ENCODE measurements around the gene PCDHGB5. TPM values are rescaled to one million over a fixed set of nuclear protein-coding genes. Genes with fewer than 3 reads are reported as not detected.
"Not testable (repeated sequence)": the region's sequence is repeated elsewhere in the genome, so short reads cannot be mapped to it uniquely, and the experiment has no call there.

PCDHGB5 gene
- total RNA-seq, 1 donor from 2014 or later = 4.0 TPM

GRCh38 chr5:141392429-141393198, 5.1 kb upstream of the PCDHGB5 start, which contains the start of gene PCDHGA8:
Gene PCDHGA8, plus strand, starts transcription at chr5:141392633. Its CDS starts 181 bp downstream, at chr5:141392814.
- H3K27ac Mint-ChIP-seq = peak within 1 kb of the TSS; percentile 33
- H3K4me3 Mint-ChIP-seq (ENCODE audit: low read depth) = no peak within 1 kb of the TSS
- TF ChIP-seq CTCF (IDR thresholded peaks at IDR 0.05; ENCODE audit: unreplicated experiment) = no peak
- H3K9me3 Mint-ChIP-seq (ENCODE audit: low read depth) = peaks cover 52% of the 10 kb centered on the region
- DNase-seq (ENCODE audit: low spot score, unreplicated experiment) = no peak
- H3K4me1 Mint-ChIP-seq (ENCODE audit: low read depth) = no peaks in the 10 kb centered on the region
- no peaks in the 10 kb centered on the region for H3K27me3 Mint-ChIP-seq
- H3K36me3 Mint-ChIP-seq (ENCODE audit: insufficient read depth) = peaks cover 51% of the 10 kb centered on the region

DNA sequence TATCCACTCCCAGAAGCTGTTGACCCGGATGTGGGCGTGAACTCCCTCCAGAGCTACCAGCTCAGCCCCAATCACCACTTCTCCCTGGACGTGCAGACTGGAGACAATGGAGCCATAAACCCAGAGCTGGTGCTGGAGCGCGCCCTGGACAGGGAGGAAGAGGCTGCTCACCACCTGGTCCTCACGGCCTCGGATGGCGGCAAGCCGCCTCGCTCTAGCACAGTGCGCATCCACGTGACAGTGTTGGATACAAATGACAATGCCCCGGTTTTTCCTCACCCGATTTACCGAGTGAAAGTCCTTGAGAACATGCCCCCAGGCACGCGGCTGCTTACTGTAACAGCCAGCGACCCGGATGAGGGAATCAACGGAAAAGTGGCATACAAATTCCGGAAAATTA, 4.5 kb upstream of the PCDHGB5 start:
- H3K9me3 Mint-ChIP-seq (ENCODE audit: low read depth) = peaks cover 52% of the 10 kb centered on the region

GRCh38 chr5:141394401-141395187, 3.2 kb upstream of the PCDHGB5 start:
- Mint-ChIP-seq H3K9me3 (ENCODE audit: low read depth) (peaks cover 50% of the 10 kb centered on the region), H3K27ac (peak overlapping the region; percentile 41), H3K36me3 (ENCODE audit: insufficient read depth) (peaks cover 52% of the 10 kb centered on the region)
- not testable (repeated sequence) for H3K4me3 Mint-ChIP-seq (ENCODE audit: low read depth); H3K4me1 Mint-ChIP-seq (ENCODE audit: low read depth); DNase-seq (ENCODE audit: low spot score, unreplicated experiment); H3K27me3 Mint-ChIP-seq

More for the DNA sequence above, 4.5 kb upstream of the PCDHGB5 start:
- H3K36me3 Mint-ChIP-seq (ENCODE audit: insufficient read depth) = peaks cover 50% of the 10 kb centered on the region
- no peaks in the 10 kb centered on the region for H3K4me1 Mint-ChIP-seq (ENCODE audit: low read depth)
- DNase-seq (ENCODE audit: low spot score, unreplicated experiment) = no peak
- no peaks in the 10 kb centered on the region for H3K27me3 Mint-ChIP-seq
- no peak overlapping the region for H3K4me3 Mint-ChIP-seq (ENCODE audit: low read depth)
- TF ChIP-seq CTCF (IDR thresholded peaks at IDR 0.05; ENCODE audit: unreplicated experiment) = no peak
- peak overlapping the region; percentile 33 for H3K27ac Mint-ChIP-seq

- Mint-ChIP-seq H3K9me3 (ENCODE audit: low read depth) (peaks cover 46% of the 10 kb centered on the region), H3K27me3 (no peaks in the 10 kb centered on the region), H3K36me3 (ENCODE audit: insufficient read depth) (peaks cover 42% of the 10 kb centered on the region), H3K27ac (no peak overlapping the region), H3K4me3 (ENCODE audit: low read depth) (no peak overlapping the region), H3K4me1 (ENCODE audit: low read depth) (no peaks in the 10 kb centered on the region)
- no peak for TF ChIP-seq CTCF (IDR thresholded peaks at IDR 0.05; ENCODE audit: unreplicated experiment)
- no peak for DNase-seq (ENCODE audit: low spot score, unreplicated experiment)
Measured at GRCh38 chr5:141398608-141399007, 861 bp downstream of the PCDHGB5 start.

- H3K36me3 Mint-ChIP-seq (ENCODE audit: insufficient read depth) = peaks cover 41% of the 10 kb centered on the region
- H3K9me3 Mint-ChIP-seq (ENCODE audit: low read depth) = peaks cover 48% of the 10 kb centered on the region
- peak overlapping the region; percentile 79 for H3K27ac Mint-ChIP-seq
- no peak for TF ChIP-seq CTCF (IDR thresholded peaks at IDR 0.05; ENCODE audit: unreplicated experiment)
- H3K4me3 Mint-ChIP-seq (ENCODE audit: low read depth) = peak overlapping the region; percentile 37
- H3K27me3 Mint-ChIP-seq = no peaks in the 10 kb centered on the region
- no peaks in the 10 kb centered on the region for H3K4me1 Mint-ChIP-seq (ENCODE audit: low read depth)
- DNase-seq (ENCODE audit: low spot score, unreplicated experiment) = no peak
Measured at GRCh38 chr5:141399555-141400258, 2.0 kb downstream of the PCDHGB5 start.

Measured in progenitor cell of endocrine pancreas (in vitro differentiated cells).